SU-DHL-6 (cell line): ENCODE measurements around the gene GADD45GIP1.

ENCODE experiments used
- EZH2phosphoT487 ChIP-seq: fragments of 200-600 bp; sonication (generic), shearing (Covaris generic); conservative IDR thresholded peaks from 2 replicates; pipeline ENCODE4 v1.6.1; 2018; ENCODE audit warnings: mild to moderate bottlenecking, antibody characterized with exemption, low read length, moderate library complexity, mixed read lengths
- TF ChIP-seq, protein P1 (sequence below): fragments of 200-600 bp; sonication (generic); IDR thresholded peaks from one replicate; pipeline ENCODE4 v1.5.1; 2017; ENCODE audit warnings: antibody characterized with exemption, mild to moderate bottlenecking, low read length, moderate library complexity; ENCODE audit not compliant: insufficient read depth, poor library complexity, severe bottlenecking

DNA sequence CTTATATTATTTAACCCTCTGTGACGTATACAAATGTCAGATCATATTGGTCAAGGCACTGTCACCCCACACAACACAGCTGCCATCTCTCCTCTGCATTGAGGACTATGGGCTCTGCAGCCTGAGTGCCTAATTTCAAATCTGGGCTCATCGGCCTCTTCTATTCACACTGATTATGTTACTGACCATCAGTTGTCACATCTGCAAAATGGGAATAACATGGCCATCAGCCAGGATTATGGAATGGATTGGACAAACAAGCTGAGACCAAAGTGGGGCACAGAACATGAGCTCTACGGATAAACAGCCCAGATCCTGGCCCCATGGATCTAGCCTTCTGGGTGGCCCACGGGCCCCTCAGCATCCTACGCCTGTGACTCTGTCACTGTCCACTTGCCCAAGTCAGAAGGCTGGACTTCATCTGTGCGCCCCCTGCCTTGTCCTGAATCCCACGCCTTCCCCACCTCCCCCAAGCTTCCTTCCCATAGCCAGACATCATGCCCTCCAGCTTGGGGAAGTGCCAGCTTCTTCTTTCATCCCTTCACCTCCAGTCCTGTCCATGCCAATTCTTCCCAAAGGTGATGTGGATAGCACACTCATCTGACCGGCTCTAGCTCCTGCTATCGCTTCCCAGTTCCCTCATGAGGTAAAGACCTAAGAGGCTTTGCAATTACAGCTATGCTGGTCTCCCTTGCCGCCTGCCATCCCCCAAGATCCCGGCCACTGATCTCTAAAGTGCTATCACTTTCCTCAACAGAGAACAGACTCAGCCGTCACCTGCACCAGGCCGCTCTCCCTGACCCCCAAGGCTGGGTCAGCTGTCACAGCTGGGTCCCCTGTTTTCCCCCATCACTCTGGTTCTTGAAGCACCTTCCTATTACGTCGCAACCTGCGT is 24.4 kb downstream of the GADD45GIP1 start:
- TF ChIP-seq, protein P1, sequence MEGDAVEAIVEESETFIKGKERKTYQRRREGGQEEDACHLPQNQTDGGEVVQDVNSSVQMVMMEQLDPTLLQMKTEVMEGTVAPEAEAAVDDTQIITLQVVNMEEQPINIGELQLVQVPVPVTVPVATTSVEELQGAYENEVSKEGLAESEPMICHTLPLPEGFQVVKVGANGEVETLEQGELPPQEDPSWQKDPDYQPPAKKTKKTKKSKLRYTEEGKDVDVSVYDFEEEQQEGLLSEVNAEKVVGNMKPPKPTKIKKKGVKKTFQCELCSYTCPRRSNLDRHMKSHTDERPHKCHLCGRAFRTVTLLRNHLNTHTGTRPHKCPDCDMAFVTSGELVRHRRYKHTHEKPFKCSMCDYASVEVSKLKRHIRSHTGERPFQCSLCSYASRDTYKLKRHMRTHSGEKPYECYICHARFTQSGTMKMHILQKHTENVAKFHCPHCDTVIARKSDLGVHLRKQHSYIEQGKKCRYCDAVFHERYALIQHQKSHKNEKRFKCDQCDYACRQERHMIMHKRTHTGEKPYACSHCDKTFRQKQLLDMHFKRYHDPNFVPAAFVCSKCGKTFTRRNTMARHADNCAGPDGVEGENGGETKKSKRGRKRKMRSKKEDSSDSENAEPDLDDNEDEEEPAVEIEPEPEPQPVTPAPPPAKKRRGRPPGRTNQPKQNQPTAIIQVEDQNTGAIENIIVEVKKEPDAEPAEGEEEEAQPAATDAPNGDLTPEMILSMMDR, result no peak
- TF ChIP-seq EZH2phosphoT487, result no peak
